Fibroblast of skin of right biceps (primary cell): Measurements from ENCODE around the gene SP4.

Source experiments
- DNase-seq: peaks from one replicate; pipeline ENCODE4 v3.0.0-alpha.2; 2013

Gene SP4

GRCh38 chr7:21427871-21428658 lies at the start of gene SP4:
TSS of gene SP4 (plus strand) at chr7:21428083. CDS start at chr7:21428252, 169 bp downstream.
- peak; percentile 97 for DNase-seq

- no peak for DNase-seq
Observed at GRCh38 chr7:21383227-21384220, 44.4 kb upstream of the SP4 start.

GRCh38 chr7:21393937-21394336 lies 33.9 kb upstream of the SP4 start:
- DNase-seq: no peak

GRCh38 chr7:21401944-21402343 lies 25.9 kb upstream of the SP4 start:
- DNase-seq: no peak

GRCh38 chr7:21407796-21408480 lies 19.9 kb upstream of the SP4 start:
- no peak for DNase-seq

GRCh38 chr7:21408481-21408820 lies 19.4 kb upstream of the SP4 start:
- DNase-seq: no peak

GRCh38 chr7:21412410-21412851 lies 15.5 kb upstream of the SP4 start:
- DNase-seq: no peak

GRCh38 chr7:21412957-21413356 lies 14.9 kb upstream of the SP4 start:
- no peak for DNase-seq

GRCh38 chr7:21413502-21413901 lies 14.4 kb upstream of the SP4 start:
- DNase-seq: no peak

GRCh38 chr7:21414795-21415393 lies 13.0 kb upstream of the SP4 start:
- no peak for DNase-seq

GRCh38 chr7:21417647-21418046 lies 10.2 kb upstream of the SP4 start:
- DNase-seq: no peak

GRCh38 chr7:21422751-21423150 lies 5.1 kb upstream of the SP4 start:
- no peak for DNase-seq

GRCh38 chr7:21425290-21425689 lies 2.6 kb upstream of the SP4 start:
- no peak for DNase-seq

GRCh38 chr7:21426286-21427181 lies 1.3 kb upstream of the SP4 start:
- peak; percentile 2 for DNase-seq

GRCh38 chr7:21427182-21427870 lies 557 bp upstream of the SP4 start:
- DNase-seq: peak; percentile 99

- no peak for DNase-seq
Observed at GRCh38 chr7:21428659-21428941, 717 bp downstream of the SP4 start.

GRCh38 chr7:21429021-21429420 lies 1.1 kb downstream of the SP4 start:
- no peak for DNase-seq

- no peak for DNase-seq
Observed at GRCh38 chr7:21429786-21430574, 2.1 kb downstream of the SP4 start.

GRCh38 chr7:21430575-21430954 lies 2.7 kb downstream of the SP4 start:
- no peak for DNase-seq

GRCh38 chr7:21443149-21443841 lies 15.4 kb downstream of the SP4 start:
- no peak for DNase-seq
